SIG-M5 (cell line): ENCODE results near the gene SLC9A7.

ENCODE experiments used
- DNase-seq: peaks from one replicate; lab custom pipeline; 2025; lab: John Stamatoyannopoulos, UW

SLC9A7 gene

GRCh38 chrX:46602468-46603102 lies 156.3 kb downstream of the SLC9A7 start:
- DNase-seq, result no peak

GRCh38 chrX:46601283-46601682 lies 157.6 kb downstream of the SLC9A7 start:
- no peak for DNase-seq

- DNase-seq, result no peak
Observed at GRCh38 chrX:46599051-46599560, 159.8 kb downstream of the SLC9A7 start.

GRCh38 chrX:46597771-46598170 lies 161.1 kb downstream of the SLC9A7 start:
- no peak for DNase-seq

GRCh38 chrX:46597208-46597607 lies 161.7 kb downstream of the SLC9A7 start:
- no peak for DNase-seq

- no peak for DNase-seq
Observed at GRCh38 chrX:46595084-46595483, 163.8 kb downstream of the SLC9A7 start.

- DNase-seq, result no peak
Observed at GRCh38 chrX:46589977-46590723, 168.8 kb downstream of the SLC9A7 start.

- DNase-seq, result no peak
Observed at GRCh38 chrX:46588263-46588662, 170.7 kb downstream of the SLC9A7 start.

GRCh38 chrX:46587753-46588171 lies 171.2 kb downstream of the SLC9A7 start:
- no peak for DNase-seq

GRCh38 chrX:46587158-46587557 lies 171.8 kb downstream of the SLC9A7 start:
- no peak for DNase-seq

- no peak for DNase-seq
Observed at GRCh38 chrX:46584736-46585135, 174.2 kb downstream of the SLC9A7 start.

- no peak for DNase-seq
Observed at GRCh38 chrX:46582966-46583365, 176.0 kb downstream of the SLC9A7 start.

- DNase-seq, result no peak
Observed at GRCh38 chrX:46582325-46582724, 176.6 kb downstream of the SLC9A7 start.

GRCh38 chrX:46580613-46581012 lies 178.3 kb downstream of the SLC9A7 start:
- DNase-seq, result no peak

GRCh38 chrX:46579250-46579649 lies 179.7 kb downstream of the SLC9A7 start:
- no peak for DNase-seq

GRCh38 chrX:46577221-46578005 lies 181.5 kb downstream of the SLC9A7 start:
- DNase-seq, result no peak

GRCh38 chrX:46576458-46576857 lies 182.5 kb downstream of the SLC9A7 start:
- DNase-seq, result no peak

- no peak for DNase-seq
Observed at GRCh38 chrX:46575991-46576392, 182.9 kb downstream of the SLC9A7 start.

GRCh38 chrX:46575586-46575985 lies 183.3 kb downstream of the SLC9A7 start:
- no peak for DNase-seq

- no peak for DNase-seq
Observed at GRCh38 chrX:46574774-46575381, 184.0 kb downstream of the SLC9A7 start.

- DNase-seq, result no peak
Observed at GRCh38 chrX:46573892-46574773, 184.8 kb downstream of the SLC9A7 start.
